Stimulated activated CD4-positive, alpha-beta T cell treated with anti-CD3 and anti-CD28 coated beads, TNF-alpha, amount 100 ng/mL, for 4 hours (primary cell): ENCODE data around the gene NSMCE1.

Experiments
- DNase-seq, 3 experiments: peaks; one replicate each; pipeline ENCODE4 v3.0.0-alpha.2; 2020; ENCODE audit warnings: low read depth in 3 of 3

NSMCE1 gene

GRCh38 chr16:27231692-27232060 lies 36.9 kb downstream of the NSMCE1 start:
- no peak for DNase-seq

GRCh38 chr16:27230562-27231001 lies 38.0 kb downstream of the NSMCE1 start:
- DNase-seq, result peak; percentile 22 to 48 (median 29)

GRCh38 chr16:27229891-27230470 lies 38.6 kb downstream of the NSMCE1 start:
- no peak for DNase-seq

GRCh38 chr16:27228621-27229501 lies 39.7 kb downstream of the NSMCE1 start:
- DNase-seq, result no peak

- DNase-seq, result no peak
Observed at GRCh38 chr16:27228045-27228444, 40.5 kb downstream of the NSMCE1 start.

- no peak for DNase-seq
Observed at GRCh38 chr16:27226976-27227705, 41.4 kb downstream of the NSMCE1 start.

- no peak for DNase-seq
Observed at GRCh38 chr16:27226476-27226875, 42.1 kb downstream of the NSMCE1 start.

GRCh38 chr16:27225536-27226360 lies 42.8 kb downstream of the NSMCE1 start:
- DNase-seq, result no peak

- DNase-seq, result no peak
Observed at GRCh38 chr16:27224741-27225300, 43.8 kb downstream of the NSMCE1 start.

GRCh38 chr16:27224271-27224737 lies 44.3 kb downstream of the NSMCE1 start:
- DNase-seq, result no peak

GRCh38 chr16:27223701-27224100 lies 44.9 kb downstream of the NSMCE1 start:
- no peak for DNase-seq

- DNase-seq, result no peak
Observed at GRCh38 chr16:27223226-27223610, 45.4 kb downstream of the NSMCE1 start.

GRCh38 chr16:27222249-27223225 lies 46.0 kb downstream of the NSMCE1 start:
- DNase-seq, result no peak

GRCh38 chr16:27221576-27222248 lies 46.9 kb downstream of the NSMCE1 start:
- DNase-seq, result no peak

- DNase-seq, result no peak
Observed at GRCh38 chr16:27220991-27221390, 47.6 kb downstream of the NSMCE1 start.

- no peak for DNase-seq
Observed at GRCh38 chr16:27220527-27220926, 48.0 kb downstream of the NSMCE1 start.

GRCh38 chr16:27220120-27220519 lies 48.5 kb downstream of the NSMCE1 start:
- no peak for DNase-seq

- DNase-seq, result no peak
Observed at GRCh38 chr16:27219161-27219560, 49.4 kb downstream of the NSMCE1 start.

- no peak for DNase-seq
Observed at GRCh38 chr16:27218756-27219155, 49.8 kb downstream of the NSMCE1 start.
